Activated CD8-positive, alpha-beta memory T cell treated with anti-CD3 and anti-CD28 coated beads, Interleukin-2, amount 50 U/mL, for 48 hours (primary cell): ENCODE data around the gene TACC2.
A peak's percentile ranks its signal among the peaks of the same experiment; 100 is the strongest.
"Not testable (repeated sequence)": the region's sequence is repeated elsewhere in the genome, so short reads cannot be mapped to it uniquely, and the experiment has no call there.

Source experiments
- DNase-seq: peaks from one replicate; pipeline ENCODE4 v3.0.0-alpha.2; 2020

TACC2 gene

GRCh38 chr10:122102146-122102868 lies 113.3 kb downstream of the TACC2 start:
- no peak for DNase-seq

GRCh38 chr10:122102869-122103525 lies 114.0 kb downstream of the TACC2 start:
- DNase-seq: no peak

- no peak for DNase-seq
Measured at GRCh38 chr10:122103592-122103991, 114.6 kb downstream of the TACC2 start.

- DNase-seq: not testable (repeated sequence)
Measured at GRCh38 chr10:122108786-122109185, 119.8 kb downstream of the TACC2 start.

GRCh38 chr10:122112021-122112616 lies 123.2 kb downstream of the TACC2 start:
- DNase-seq: no peak

- peak; percentile 50 for DNase-seq
Measured at GRCh38 chr10:122112625-122113160, 123.7 kb downstream of the TACC2 start.

GRCh38 chr10:122113161-122113944 lies 124.4 kb downstream of the TACC2 start:
- DNase-seq: peak; percentile 57

GRCh38 chr10:122113945-122114747 lies 125.2 kb downstream of the TACC2 start:
- no peak for DNase-seq

GRCh38 chr10:122115874-122116273 lies 126.9 kb downstream of the TACC2 start:
- DNase-seq: no peak

- no peak for DNase-seq
Measured at GRCh38 chr10:122116331-122116730, 127.4 kb downstream of the TACC2 start.

GRCh38 chr10:122117475-122117874 lies 128.5 kb downstream of the TACC2 start:
- no peak for DNase-seq

- DNase-seq: no peak
Measured at GRCh38 chr10:122120008-122120744, 131.2 kb downstream of the TACC2 start.

- no peak for DNase-seq
Measured at GRCh38 chr10:122121059-122121458, 132.1 kb downstream of the TACC2 start.

- no peak for DNase-seq
Measured at GRCh38 chr10:122122493-122122892, 133.5 kb downstream of the TACC2 start.

- DNase-seq: no peak
Measured at GRCh38 chr10:122123186-122123585, 134.2 kb downstream of the TACC2 start.

GRCh38 chr10:122124342-122124741 lies 135.4 kb downstream of the TACC2 start:
- no peak for DNase-seq

- DNase-seq: no peak
Measured at GRCh38 chr10:122124808-122125207, 135.8 kb downstream of the TACC2 start.

- no peak for DNase-seq
Measured at GRCh38 chr10:122126763-122127659, 138.0 kb downstream of the TACC2 start.

GRCh38 chr10:122127943-122128342 lies 139.0 kb downstream of the TACC2 start:
- DNase-seq: no peak

GRCh38 chr10:122128357-122128756 lies 139.4 kb downstream of the TACC2 start:
- DNase-seq: no peak
